Fibroblast of peridontal ligament (primary cell): ENCODE data around the gene ZNF787.

Experiments used
- DNase-seq: peaks from one replicate; pipeline ENCODE4 v3.0.0-alpha.2; 2010; ENCODE audit errors: extremely low read depth

Gene ZNF787

GRCh38 chr19:56087647-56088496 lies 33.2 kb downstream of the ZNF787 start:
- no peak for DNase-seq

GRCh38 chr19:56086671-56087430 lies 34.2 kb downstream of the ZNF787 start:
- DNase-seq, result no peak

- DNase-seq, result no peak
These were observed 35.4 kb downstream of the ZNF787 start for GRCh38 chr19:56085571-56086275.

- no peak for DNase-seq
These were observed 36.1 kb downstream of the ZNF787 start for GRCh38 chr19:56084835-56085536.

- DNase-seq, result no peak
These were observed 37.4 kb downstream of the ZNF787 start for GRCh38 chr19:56083668-56084067.

GRCh38 chr19:56080669-56081401 lies 40.3 kb downstream of the ZNF787 start:
- peak; percentile 76 for DNase-seq

- DNase-seq, result no peak
These were observed 41.5 kb downstream of the ZNF787 start for GRCh38 chr19:56079609-56080008.

- peak; percentile 69 for DNase-seq
These were observed 44.6 kb downstream of the ZNF787 start for GRCh38 chr19:56076498-56076897.

GRCh38 chr19:56071151-56071550 lies 49.9 kb downstream of the ZNF787 start:
- no peak for DNase-seq

GRCh38 chr19:56069642-56070041 lies 51.5 kb downstream of the ZNF787 start:
- DNase-seq, result no peak

GRCh38 chr19:56066152-56067023 lies 54.7 kb downstream of the ZNF787 start:
- DNase-seq, result peak; percentile 28

- DNase-seq, result no peak
These were observed 67.5 kb downstream of the ZNF787 start for GRCh38 chr19:56053596-56053995.
